ENCODE measurements around the gene KSR2. TPM values are rescaled to one million over a fixed set of nuclear protein-coding genes. Genes with fewer than 3 reads are reported as not detected.
"Not testable (repeated sequence)": the region's sequence is repeated elsewhere in the genome, so short reads cannot be mapped to it uniquely, and the experiment has no call there.

The KSR2 gene
- total RNA-seq, 1 donor from 2014 or later = under 0.01 TPM

GRCh38 chr12:117897372-117898161 lies 71.2 kb downstream of the KSR2 start:
- Histone ChIP-seq H3K27me3 (ENCODE audit: control insufficient read depth in 3 of 3, insufficient read depth in 3 of 3, low read length in 3 of 3) (no peaks in the 10 kb centered on the region), H3K27ac (ENCODE audit: low read depth, low read length) (no peak overlapping the region)

GRCh38 chr12:117896009-117896408 lies 72.8 kb downstream of the KSR2 start:
- Histone ChIP-seq H3K9me3 (ENCODE audit: control insufficient read depth in 3 of 3, low read length in 3 of 3) (no peaks in the 10 kb centered on the region), H3K36me3 (ENCODE audit: control insufficient read depth in 3 of 3, insufficient read depth in 3 of 3, low read length in 3 of 3) (no peaks in the 10 kb centered on the region), H3K27me3 (ENCODE audit: control insufficient read depth in 3 of 3, insufficient read depth in 3 of 3, low read length in 3 of 3) (no peaks in the 10 kb centered on the region), H3K27ac (ENCODE audit: low read depth, low read length) (no peak overlapping the region), H3K4me1 (ENCODE audit: control insufficient read depth in 3 of 3, insufficient read depth in 3 of 3, low read length in 3 of 3) (peaks cover 0 to 6% (median 0%) of the 10 kb centered on the region in 3 donors), H3K4me3 (ENCODE audit: low read length in 3 of 3) (no peak overlapping the region), H3K9ac (ENCODE audit: low read depth in 1 of 3, low read length in 3 of 3) (no peak overlapping the region)

More at GRCh38 chr12:117897372-117898161, 71.2 kb downstream of the KSR2 start:
- no peaks in the 10 kb centered on the region for H3K36me3 ChIP-seq (ENCODE audit: control insufficient read depth in 3 of 3, insufficient read depth in 3 of 3, low read length in 3 of 3)
- H3K4me3 ChIP-seq (ENCODE audit: low read length in 3 of 3) = no peak overlapping the region
- H3K9ac ChIP-seq (ENCODE audit: low read depth in 1 of 3, low read length in 3 of 3) = no peak overlapping the region
- H3K9me3 ChIP-seq (ENCODE audit: control insufficient read depth in 3 of 3, low read length in 3 of 3) = no peaks in the 10 kb centered on the region
- peaks cover 0 to 6% (median 0%) of the 10 kb centered on the region in 3 donors for H3K4me1 ChIP-seq (ENCODE audit: control insufficient read depth in 3 of 3, insufficient read depth in 3 of 3, low read length in 3 of 3)

- Histone ChIP-seq H3K36me3 (ENCODE audit: control insufficient read depth in 3 of 3, insufficient read depth in 3 of 3, low read length in 3 of 3) (no peaks in the 10 kb centered on the region), H3K27me3 (ENCODE audit: control insufficient read depth in 3 of 3, insufficient read depth in 3 of 3, low read length in 3 of 3) (no peaks in the 10 kb centered on the region), H3K4me3 (ENCODE audit: low read length in 3 of 3) (no peak overlapping the region), H3K9ac (ENCODE audit: low read depth in 1 of 3, low read length in 3 of 3) (no peak overlapping the region), H3K4me1 (ENCODE audit: control insufficient read depth in 3 of 3, insufficient read depth in 3 of 3, low read length in 3 of 3) (peaks cover 0 to 6% (median 0%) of the 10 kb centered on the region in 3 donors), H3K9me3 (ENCODE audit: control insufficient read depth in 3 of 3, low read length in 3 of 3) (no peaks in the 10 kb centered on the region), H3K27ac (ENCODE audit: low read depth, low read length) (no peak overlapping the region)
Measured at GRCh38 chr12:117892441-117892840, 76.3 kb downstream of the KSR2 start.

GRCh38 chr12:117891265-117891664 lies 77.5 kb downstream of the KSR2 start:
- not testable (repeated sequence) for H3K27me3 ChIP-seq (ENCODE audit: control insufficient read depth in 3 of 3, insufficient read depth in 3 of 3, low read length in 3 of 3); H3K9me3 ChIP-seq (ENCODE audit: control insufficient read depth in 3 of 3, low read length in 3 of 3); H3K4me3 ChIP-seq (ENCODE audit: low read length in 3 of 3); H3K36me3 ChIP-seq (ENCODE audit: control insufficient read depth in 3 of 3, insufficient read depth in 3 of 3, low read length in 3 of 3); H3K27ac ChIP-seq (ENCODE audit: low read depth, low read length); H3K4me1 ChIP-seq (ENCODE audit: control insufficient read depth in 3 of 3, insufficient read depth in 3 of 3, low read length in 3 of 3); H3K9ac ChIP-seq (ENCODE audit: low read depth in 1 of 3, low read length in 3 of 3)

- no peak overlapping the region for H3K27ac ChIP-seq (ENCODE audit: low read depth, low read length)
- no peaks in the 10 kb centered on the region for H3K9me3 ChIP-seq (ENCODE audit: control insufficient read depth in 3 of 3, low read length in 3 of 3)
- H3K4me1 ChIP-seq (ENCODE audit: control insufficient read depth in 3 of 3, insufficient read depth in 3 of 3, low read length in 3 of 3) = no peaks in the 10 kb centered on the region
- H3K4me3 ChIP-seq (ENCODE audit: low read length in 3 of 3) = no peak overlapping the region
- no peak overlapping the region for H3K9ac ChIP-seq (ENCODE audit: low read depth in 1 of 3, low read length in 3 of 3)
- H3K36me3 ChIP-seq (ENCODE audit: control insufficient read depth in 3 of 3, insufficient read depth in 3 of 3, low read length in 3 of 3) = no peaks in the 10 kb centered on the region
- H3K27me3 ChIP-seq (ENCODE audit: control insufficient read depth in 3 of 3, insufficient read depth in 3 of 3, low read length in 3 of 3) = no peaks in the 10 kb centered on the region
Measured at GRCh38 chr12:117890644-117891043, 78.1 kb downstream of the KSR2 start.

GRCh38 chr12:117890137-117890536 lies 78.7 kb downstream of the KSR2 start:
- H3K27me3 ChIP-seq (ENCODE audit: control insufficient read depth in 3 of 3, insufficient read depth in 3 of 3, low read length in 3 of 3) = peaks cover 0 to 2% (median 0%) of the 10 kb centered on the region in 3 donors
- H3K36me3 ChIP-seq (ENCODE audit: control insufficient read depth in 3 of 3, insufficient read depth in 3 of 3, low read length in 3 of 3) = no peaks in the 10 kb centered on the region
- H3K9ac ChIP-seq (ENCODE audit: low read depth in 1 of 3, low read length in 3 of 3) = no peak overlapping the region
- H3K4me3 ChIP-seq (ENCODE audit: low read length in 3 of 3) = no peak overlapping the region
- H3K27ac ChIP-seq (ENCODE audit: low read depth, low read length) = no peak overlapping the region
- H3K9me3 ChIP-seq (ENCODE audit: control insufficient read depth in 3 of 3, low read length in 3 of 3) = no peaks in the 10 kb centered on the region
- no peaks in the 10 kb centered on the region for H3K4me1 ChIP-seq (ENCODE audit: control insufficient read depth in 3 of 3, insufficient read depth in 3 of 3, low read length in 3 of 3)

GRCh38 chr12:117889098-117889497 lies 79.7 kb downstream of the KSR2 start:
- Histone ChIP-seq H3K4me1 (ENCODE audit: control insufficient read depth in 3 of 3, insufficient read depth in 3 of 3, low read length in 3 of 3) (no peaks in the 10 kb centered on the region), H3K9me3 (ENCODE audit: control insufficient read depth in 3 of 3, low read length in 3 of 3) (no peaks in the 10 kb centered on the region), H3K4me3 (ENCODE audit: low read length in 3 of 3) (no peak overlapping the region), H3K27me3 (ENCODE audit: control insufficient read depth in 3 of 3, insufficient read depth in 3 of 3, low read length in 3 of 3) (peaks cover 0 to 6% (median 0%) of the 10 kb centered on the region in 3 donors), H3K9ac (ENCODE audit: low read depth in 1 of 3, low read length in 3 of 3) (no peak overlapping the region), H3K36me3 (ENCODE audit: control insufficient read depth in 3 of 3, insufficient read depth in 3 of 3, low read length in 3 of 3) (no peaks in the 10 kb centered on the region), H3K27ac (ENCODE audit: low read depth, low read length) (no peak overlapping the region)

- Histone ChIP-seq H3K9ac (ENCODE audit: low read depth in 1 of 3, low read length in 3 of 3) (no peak overlapping the region), H3K9me3 (ENCODE audit: control insufficient read depth in 3 of 3, low read length in 3 of 3) (no peaks in the 10 kb centered on the region), H3K27me3 (ENCODE audit: control insufficient read depth in 3 of 3, insufficient read depth in 3 of 3, low read length in 3 of 3) (peaks cover 0 to 10% (median 6%) of the 10 kb centered on the region in 3 donors), H3K36me3 (ENCODE audit: control insufficient read depth in 3 of 3, insufficient read depth in 3 of 3, low read length in 3 of 3) (no peaks in the 10 kb centered on the region), H3K4me1 (ENCODE audit: control insufficient read depth in 3 of 3, insufficient read depth in 3 of 3, low read length in 3 of 3) (no peaks in the 10 kb centered on the region), H3K4me3 (ENCODE audit: low read length in 3 of 3) (no peak overlapping the region), H3K27ac (ENCODE audit: low read depth, low read length) (no peak overlapping the region)
Measured at GRCh38 chr12:117885211-117885610, 83.6 kb downstream of the KSR2 start.

- Histone ChIP-seq H3K4me1 (ENCODE audit: control insufficient read depth in 3 of 3, insufficient read depth in 3 of 3, low read length in 3 of 3) (no peaks in the 10 kb centered on the region), H3K27ac (ENCODE audit: low read depth, low read length) (no peak overlapping the region), H3K9me3 (ENCODE audit: control insufficient read depth in 3 of 3, low read length in 3 of 3) (no peaks in the 10 kb centered on the region), H3K27me3 (ENCODE audit: control insufficient read depth in 3 of 3, insufficient read depth in 3 of 3, low read length in 3 of 3) (peaks cover 0 to 10% (median 6%) of the 10 kb centered on the region in 3 donors), H3K9ac (ENCODE audit: low read depth in 1 of 3, low read length in 3 of 3) (no peak overlapping the region), H3K36me3 (ENCODE audit: control insufficient read depth in 3 of 3, insufficient read depth in 3 of 3, low read length in 3 of 3) (no peaks in the 10 kb centered on the region), H3K4me3 (ENCODE audit: low read length in 3 of 3) (no peak overlapping the region)
Measured at GRCh38 chr12:117884161-117884560, 84.6 kb downstream of the KSR2 start.

- Histone ChIP-seq H3K27ac (ENCODE audit: low read depth, low read length) (no peak overlapping the region), H3K4me3 (ENCODE audit: low read length in 3 of 3) (no peak overlapping the region)
Measured at GRCh38 chr12:117882603-117883184, 86.1 kb downstream of the KSR2 start.

More at GRCh38 chr12:117882603-117883184, 86.1 kb downstream of the KSR2 start:
- H3K9me3 ChIP-seq (ENCODE audit: control insufficient read depth in 3 of 3, low read length in 3 of 3) = no peaks in the 10 kb centered on the region
- peaks cover 1 to 15% (median 15%) of the 10 kb centered on the region in 3 donors for H3K27me3 ChIP-seq (ENCODE audit: control insufficient read depth in 3 of 3, insufficient read depth in 3 of 3, low read length in 3 of 3)
- H3K36me3 ChIP-seq (ENCODE audit: control insufficient read depth in 3 of 3, insufficient read depth in 3 of 3, low read length in 3 of 3) = no peaks in the 10 kb centered on the region
- no peak overlapping the region for H3K9ac ChIP-seq (ENCODE audit: low read depth in 1 of 3, low read length in 3 of 3)
- no peaks in the 10 kb centered on the region for H3K4me1 ChIP-seq (ENCODE audit: control insufficient read depth in 3 of 3, insufficient read depth in 3 of 3, low read length in 3 of 3)

Data from skeletal muscle tissue (tissue), 4 donors.